H9 (cell line): Measurements from ENCODE around the gene ANKRD42. TPM values are rescaled to one million over a fixed set of nuclear protein-coding genes. Genes with fewer than 3 reads are reported as not detected.

Source experiments
- DNase-seq: peaks from one replicate; pipeline ENCODE4 v3.0.0-alpha.2; 2017
- H2AFZ ChIP-seq: one replicate; pipeline ENCODE4 v1.6.1; 2013; ENCODE audit warnings: mild to moderate bottlenecking, low read length, control low read depth, moderate library complexity
- H2AK5ac ChIP-seq: 2 replicates; pipeline ENCODE4 v1.6.1; 2013; ENCODE audit warnings: low read length, control low read depth, mixed read lengths; ENCODE audit not compliant: insufficient read length
- H2BK120ac ChIP-seq: one replicate; pipeline ENCODE4 v1.6.1; 2013; ENCODE audit warnings: low read depth, mild to moderate bottlenecking, low read length, control low read depth, inconsistent platforms; ENCODE audit not compliant: poor library complexity, severe bottlenecking
- H2BK12ac ChIP-seq: 2 replicates; pipeline ENCODE4 v1.6.1; 2013; ENCODE audit warnings: low read length, control low read depth, mixed read lengths, low read depth; ENCODE audit not compliant: insufficient read length
- H2BK15ac ChIP-seq: 2 replicates; pipeline ENCODE4 v1.6.1; 2013; ENCODE audit warnings: low read depth, low read length, control low read depth
- H2BK20ac ChIP-seq: one replicate; pipeline ENCODE4 v1.6.1; 2013; ENCODE audit warnings: low read depth, mild to moderate bottlenecking, low read length, control low read depth, inconsistent platforms; ENCODE audit not compliant: poor library complexity, severe bottlenecking
- H2BK5ac ChIP-seq: 2 replicates; pipeline ENCODE4 v1.6.1; 2013; ENCODE audit warnings: low read length, control low read depth, mixed read lengths; ENCODE audit not compliant: insufficient read length
- H3K14ac ChIP-seq: 2 replicates; pipeline ENCODE4 v1.6.1; 2013; ENCODE audit warnings: low read length, control low read depth; ENCODE audit not compliant: insufficient read depth
- H3K18ac ChIP-seq: 2 replicates; pipeline ENCODE4 v1.6.1; 2013; ENCODE audit warnings: low read depth, mild to moderate bottlenecking, mixed read lengths, low read length, control low read depth; ENCODE audit not compliant: insufficient read length
- H3K23ac ChIP-seq: 2 replicates; pipeline ENCODE4 v1.6.1; 2013; ENCODE audit warnings: low read length, control low read depth, mixed read lengths, low read depth; ENCODE audit not compliant: insufficient read length
- H3K23me2 ChIP-seq: 2 replicates; pipeline ENCODE4 v1.6.1; 2013; ENCODE audit warnings: low read depth, mild to moderate bottlenecking, mixed read lengths, low read length, control low read depth; ENCODE audit not compliant: insufficient read length, poor library complexity, severe bottlenecking
- H3K27ac ChIP-seq: 2 replicates; pipeline ENCODE4 v1.5.1; 2013; ENCODE audit warnings: low read length, control low read depth, mixed read lengths, low read depth; ENCODE audit not compliant: insufficient read length
- H3K27me3 ChIP-seq: 2 replicates; pipeline ENCODE4 v1.6.1; 2013; ENCODE audit warnings: low read length, control low read depth, inconsistent platforms; ENCODE audit not compliant: insufficient read depth
- H3K4ac ChIP-seq: 2 replicates; pipeline ENCODE4 v1.6.1; 2013; ENCODE audit warnings: low read depth, mild to moderate bottlenecking, control low read depth, inconsistent platforms, low read length, moderate library complexity
- H3K4me1 ChIP-seq: 2 replicates; pipeline ENCODE4 v1.6.1; 2013; ENCODE audit warnings: low read length, control low read depth, inconsistent platforms; ENCODE audit not compliant: insufficient read depth
- H3K4me2 ChIP-seq: 2 replicates; pipeline ENCODE4 v1.6.1; 2013; ENCODE audit warnings: low read length, control low read depth, mixed read lengths; ENCODE audit not compliant: insufficient read length, insufficient read depth
- H3K56ac ChIP-seq: 2 replicates; pipeline ENCODE4 v1.6.1; 2013; ENCODE audit warnings: low read depth, mild to moderate bottlenecking, mixed read lengths, low read length, control low read depth; ENCODE audit not compliant: insufficient read length
- H3K79me1 ChIP-seq: 2 replicates; pipeline ENCODE4 v1.6.1; 2013; ENCODE audit warnings: low read depth, mild to moderate bottlenecking, moderate library complexity, low read length, control low read depth, inconsistent platforms; ENCODE audit not compliant: insufficient read depth, poor library complexity, severe bottlenecking
- H3K79me2 ChIP-seq: 2 replicates; pipeline ENCODE4 v1.6.1; 2013; ENCODE audit warnings: low read length, control low read depth, inconsistent platforms; ENCODE audit not compliant: insufficient read depth
- H3K9ac ChIP-seq: 2 replicates; pipeline ENCODE4 v1.6.1; 2013; ENCODE audit warnings: low read length, control low read depth, mixed read lengths; ENCODE audit not compliant: insufficient read length; ENCODE audit errors: extremely low read depth
- H3K9me3 ChIP-seq: one replicate; pipeline ENCODE4 v1.6.1; 2013; ENCODE audit warnings: low read depth, low read length, inconsistent platforms; ENCODE audit not compliant: control insufficient read depth
- H3T11ph ChIP-seq: one replicate; pipeline ENCODE4 v1.6.1; 2013; ENCODE audit warnings: mild to moderate bottlenecking, low read length, control low read depth, inconsistent platforms
- H4K20me1 ChIP-seq: one replicate; pipeline ENCODE4 v1.6.1; 2013; ENCODE audit not compliant: control insufficient read depth, insufficient read length, insufficient read depth
- H4K5ac ChIP-seq: 2 replicates; pipeline ENCODE4 v1.6.1; 2013; ENCODE audit warnings: low read depth, mild to moderate bottlenecking, mixed read lengths, low read length, control low read depth; ENCODE audit not compliant: insufficient read length
- H4K8ac ChIP-seq: replicated peaks from 2 replicates; pipeline ENCODE4 v1.6.1; 2013; ENCODE audit warnings: low read length, control low read depth, mixed read lengths, low read depth; ENCODE audit not compliant: insufficient read length
- H4K91ac ChIP-seq: 2 replicates; pipeline ENCODE4 v1.6.1; 2013; ENCODE audit warnings: low read depth, mild to moderate bottlenecking, moderate library complexity, mixed read lengths, low read length, control low read depth; ENCODE audit not compliant: insufficient read length
- H3K27ac Mint-ChIP-seq, 3 experiments: 2 replicates in 2 of 3; 3 replicates in 1 of 3; pipeline ENCODE4 v1.8.0; 2020 to 2021; ENCODE audit warnings: mixed read lengths in 3 of 3, mild to moderate bottlenecking in 1 of 3, moderate library complexity in 1 of 3
- H3K27me3 Mint-ChIP-seq: 2 replicates; pipeline ENCODE4 v1.8.0; 2021; ENCODE audit warnings: low read depth, mild to moderate bottlenecking, moderate library complexity, mixed read lengths
- H3K36me3 Mint-ChIP-seq, 3 experiments: 2 replicates in 2 of 3; 3 replicates in 1 of 3; pipeline ENCODE4 v1.8.0; 2020 to 2021; ENCODE audit warnings: low read depth in 3 of 3, mixed read lengths in 3 of 3; ENCODE audit not compliant: insufficient read depth in 1 of 3
- H3K4me1 Mint-ChIP-seq, 2 experiments: 2 replicates each; pipeline ENCODE4 v1.8.0; 2020; ENCODE audit warnings: mixed read lengths in 2 of 2
- H3K4me3 Mint-ChIP-seq, 2 experiments: 2 replicates in 1 of 2; 3 replicates in 1 of 2; pipeline ENCODE4 v1.8.0; 2020 to 2021; ENCODE audit warnings: mild to moderate bottlenecking in 2 of 2, mixed read lengths in 2 of 2, moderate library complexity in 1 of 2
- H3K9me3 Mint-ChIP-seq, 2 experiments: 2 replicates in 1 of 2; 3 replicates in 1 of 2; pipeline ENCODE4 v1.8.0; 2020; ENCODE audit warnings: mild to moderate bottlenecking in 2 of 2, mixed read lengths in 2 of 2, moderate library complexity in 1 of 2
- WGBS: extraction: QIAGEN DNeasy Blood & Tissue Kit; methylation state at CpG from one replicate; pipeline ENCODE4 v1.1.7; 2013; ENCODE audit warnings: missing lambda C conversion rate, low lambda C conversion rate, mixed read lengths; ENCODE audit not compliant: insufficient read length; ENCODE audit errors: extremely low coverage; 5-methylcytosine and 5-hydroxymethylcytosine counted together
- total RNA-seq: library from RNA; stranded (reverse); gene quantifications from 2 replicates; pipeline ENCODE4 v1.2.1, GENCODE V29; 2021
- TF ChIP-seq, protein P1 (sequence below): fragments of 200-600 bp; sonication (generic); conservative IDR thresholded peaks from 3 replicates; pipeline ENCODE4 v1.8.0; 2021; ENCODE audit warnings: antibody characterized with exemption, mild to moderate bottlenecking

The ANKRD42 gene
- total RNA-seq, 1 experiment from 2014 or later = 4.9 TPM

DNA sequence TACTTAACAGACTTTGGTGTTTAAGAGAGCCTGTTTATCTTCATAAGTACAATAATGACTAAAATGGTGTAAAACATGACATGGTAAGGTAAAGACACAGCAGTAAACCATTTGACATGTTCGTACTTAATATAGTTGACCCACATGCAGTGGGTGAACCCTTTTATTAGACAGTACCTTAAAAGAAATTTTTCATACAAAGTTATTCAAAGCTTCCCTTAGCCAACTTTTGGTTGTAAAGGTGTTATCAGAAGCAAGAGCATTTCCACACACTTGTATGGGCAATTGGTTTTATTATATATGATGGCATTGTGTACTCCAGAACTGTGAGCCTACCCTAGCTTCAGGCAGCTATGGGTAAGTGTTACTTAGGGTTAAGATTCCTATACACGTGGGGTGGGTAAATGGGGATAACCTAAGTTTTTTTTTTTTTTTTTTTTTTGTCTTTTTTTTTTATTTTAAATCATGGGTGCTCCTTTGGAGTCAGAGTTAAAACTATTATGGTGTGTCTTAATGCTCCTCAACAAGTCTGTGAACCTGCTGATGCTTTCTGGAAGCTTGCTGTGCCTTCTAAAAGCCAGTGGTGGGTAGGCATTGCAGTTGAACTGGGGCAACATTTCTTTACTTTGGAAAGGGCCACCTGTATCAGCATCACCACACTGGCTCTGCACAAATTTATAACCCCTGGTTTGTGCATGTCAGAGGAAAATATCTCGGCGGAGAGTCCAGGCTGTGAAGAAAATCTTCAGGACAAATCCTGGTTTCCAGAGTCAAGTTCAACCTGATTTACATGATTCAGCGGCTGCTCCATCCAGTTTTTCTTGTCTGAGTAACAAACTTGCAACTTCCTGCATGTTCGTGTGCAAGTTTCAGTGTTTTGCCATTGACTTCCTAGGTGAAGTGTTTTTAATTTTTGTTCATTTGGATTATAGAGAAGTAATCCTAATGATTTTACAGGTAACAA lies 33.3 kb upstream of the ANKRD42 start:
- Histone ChIP-seq H3K79me2 (peaks cover 40% of the 10 kb centered on the region), H4K5ac (no peak overlapping the region), H3K4ac (no peak overlapping the region), H3K4me2 (peak overlapping the region; percentile 33), H3K4me1 (peaks cover 2% of the 10 kb centered on the region; the same call in 1 of the 2 replicates), H2BK12ac (no peak overlapping the region), H2BK15ac (no peak overlapping the region), H2BK20ac (no peak overlapping the region), H2BK5ac (no peak overlapping the region), H4K91ac (no peak overlapping the region), H3K27me3 (no peaks in the 10 kb centered on the region), H3T11ph (no peak overlapping the region), H3K27ac (no peak overlapping the region), H2AFZ (no peak overlapping the region), H3K14ac (no peak overlapping the region), H3K9ac (peak overlapping the region; percentile 40), H2AK5ac (no peak overlapping the region), H3K9me3 (no peaks in the 10 kb centered on the region), H2BK120ac (no peak overlapping the region), H3K23me2 (peaks cover 7% of the 10 kb centered on the region), H3K56ac (no peak overlapping the region), H4K8ac (no peak overlapping the region), H3K79me1 (no peaks in the 10 kb centered on the region), H3K23ac (no peak overlapping the region), H3K18ac (no peak overlapping the region), H4K20me1 (no peaks in the 10 kb centered on the region)
- WGBS = no CpG with 5 or more reads among the region's 6 CpGs
- TF ChIP-seq, protein P1, sequence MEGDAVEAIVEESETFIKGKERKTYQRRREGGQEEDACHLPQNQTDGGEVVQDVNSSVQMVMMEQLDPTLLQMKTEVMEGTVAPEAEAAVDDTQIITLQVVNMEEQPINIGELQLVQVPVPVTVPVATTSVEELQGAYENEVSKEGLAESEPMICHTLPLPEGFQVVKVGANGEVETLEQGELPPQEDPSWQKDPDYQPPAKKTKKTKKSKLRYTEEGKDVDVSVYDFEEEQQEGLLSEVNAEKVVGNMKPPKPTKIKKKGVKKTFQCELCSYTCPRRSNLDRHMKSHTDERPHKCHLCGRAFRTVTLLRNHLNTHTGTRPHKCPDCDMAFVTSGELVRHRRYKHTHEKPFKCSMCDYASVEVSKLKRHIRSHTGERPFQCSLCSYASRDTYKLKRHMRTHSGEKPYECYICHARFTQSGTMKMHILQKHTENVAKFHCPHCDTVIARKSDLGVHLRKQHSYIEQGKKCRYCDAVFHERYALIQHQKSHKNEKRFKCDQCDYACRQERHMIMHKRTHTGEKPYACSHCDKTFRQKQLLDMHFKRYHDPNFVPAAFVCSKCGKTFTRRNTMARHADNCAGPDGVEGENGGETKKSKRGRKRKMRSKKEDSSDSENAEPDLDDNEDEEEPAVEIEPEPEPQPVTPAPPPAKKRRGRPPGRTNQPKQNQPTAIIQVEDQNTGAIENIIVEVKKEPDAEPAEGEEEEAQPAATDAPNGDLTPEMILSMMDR = no peak
- peak overlapping the region; percentile 100 for H3K4me3 Mint-ChIP-seq
- H3K27me3 Mint-ChIP-seq = no peaks in the 10 kb centered on the region
- no peak for DNase-seq
- H3K27ac Mint-ChIP-seq = peak overlapping the region in 1 of 3 experiments; percentile 59; a peak in 1 of 7 replicates
- peaks cover 33 to 59% (median 50%) of the 10 kb centered on the region in 3 experiments for H3K36me3 Mint-ChIP-seq
- peaks cover 2 to 5% of the 10 kb centered on the region in 2 experiments; a peak in 4 of 5 replicates for H3K9me3 Mint-ChIP-seq
- peaks cover 26 to 27% of the 10 kb centered on the region in 2 experiments for H3K4me1 Mint-ChIP-seq
